HG03575 (cell line): ENCODE results near the gene AK3.
A peak's percentile ranks its signal among the peaks of the same experiment; 100 is the strongest.

ENCODE experiments used
- ATAC-seq: cut with Tn5 transposase; IDR thresholded peaks from one replicate; pipeline ENCODE4 v1.9.1; 2021; ENCODE audit not compliant: unreplicated experiment, insufficient number of reproducible peaks, low FRiP score; ENCODE audit errors: extremely low read depth

The AK3 gene

DNA sequence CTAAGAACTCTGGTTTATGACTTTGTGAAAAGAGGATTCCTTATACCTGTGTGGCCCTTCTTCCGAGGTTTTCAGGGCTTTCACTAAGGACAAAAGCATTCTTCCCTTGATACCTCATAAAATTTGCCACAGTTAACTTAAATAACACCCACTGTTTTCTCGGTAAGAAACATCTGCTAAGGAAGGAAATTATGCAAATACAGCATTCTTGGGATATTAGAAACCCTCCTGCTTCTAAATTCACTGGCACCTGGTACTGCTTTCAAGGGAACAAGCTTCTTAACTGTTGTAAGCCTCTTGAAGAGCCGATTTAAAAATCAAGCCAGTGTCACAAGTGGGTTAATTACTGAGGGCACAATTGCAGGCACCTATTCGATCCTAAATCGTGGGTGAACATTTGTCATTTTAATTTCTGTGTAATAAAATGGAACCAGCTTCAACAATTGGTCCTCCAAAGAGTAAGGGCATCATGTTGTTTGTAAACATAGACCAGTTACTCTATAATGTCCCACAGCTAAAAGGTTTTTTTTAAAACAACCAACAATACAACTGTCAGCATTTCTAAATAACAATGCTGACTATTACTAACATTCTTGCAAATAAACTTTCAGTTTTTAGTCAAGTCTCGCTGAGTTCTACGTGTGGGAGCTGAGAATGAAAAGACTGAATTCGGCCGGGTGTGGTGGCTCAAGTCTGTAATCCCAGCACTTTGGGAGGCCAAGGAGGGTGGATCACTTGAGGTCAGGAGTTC is 26.6 kb downstream of the AK3 start:
- ATAC-seq, result no peak

DNA sequence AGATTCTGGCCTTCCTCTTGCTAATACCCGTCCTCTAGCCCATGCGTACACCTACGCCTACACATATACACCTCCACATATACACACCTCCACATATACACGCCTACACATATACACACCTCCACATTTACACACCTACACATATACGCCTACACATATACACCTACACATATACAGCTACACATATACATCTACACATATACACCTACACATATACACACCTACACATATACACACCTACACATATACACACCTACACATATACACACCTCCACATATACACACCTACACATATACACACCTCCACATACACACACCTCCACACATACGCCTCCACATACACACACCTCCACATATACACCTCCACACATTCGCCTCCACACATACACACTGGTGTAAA is 27.2 kb downstream of the AK3 start:
- ATAC-seq, result no peak

DNA sequence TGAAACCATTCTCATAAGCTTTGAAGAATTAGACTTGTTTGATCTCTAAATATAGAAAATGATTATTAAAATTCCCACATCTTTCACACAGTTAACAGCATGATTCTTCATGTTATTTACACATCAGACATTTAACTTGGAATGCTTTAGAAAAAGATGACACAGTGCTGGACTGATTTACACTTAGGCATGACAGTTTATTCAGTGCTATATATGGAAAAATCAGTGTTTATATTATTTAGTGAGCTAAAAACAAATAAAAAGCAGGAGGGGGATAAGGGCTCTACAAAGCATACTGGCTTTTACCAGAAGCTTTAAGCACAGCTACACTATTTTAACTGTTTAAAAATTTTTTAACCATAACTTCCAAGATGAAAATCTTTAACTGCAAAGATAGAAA is 31.6 kb downstream of the AK3 start:
- no peak for ATAC-seq

DNA sequence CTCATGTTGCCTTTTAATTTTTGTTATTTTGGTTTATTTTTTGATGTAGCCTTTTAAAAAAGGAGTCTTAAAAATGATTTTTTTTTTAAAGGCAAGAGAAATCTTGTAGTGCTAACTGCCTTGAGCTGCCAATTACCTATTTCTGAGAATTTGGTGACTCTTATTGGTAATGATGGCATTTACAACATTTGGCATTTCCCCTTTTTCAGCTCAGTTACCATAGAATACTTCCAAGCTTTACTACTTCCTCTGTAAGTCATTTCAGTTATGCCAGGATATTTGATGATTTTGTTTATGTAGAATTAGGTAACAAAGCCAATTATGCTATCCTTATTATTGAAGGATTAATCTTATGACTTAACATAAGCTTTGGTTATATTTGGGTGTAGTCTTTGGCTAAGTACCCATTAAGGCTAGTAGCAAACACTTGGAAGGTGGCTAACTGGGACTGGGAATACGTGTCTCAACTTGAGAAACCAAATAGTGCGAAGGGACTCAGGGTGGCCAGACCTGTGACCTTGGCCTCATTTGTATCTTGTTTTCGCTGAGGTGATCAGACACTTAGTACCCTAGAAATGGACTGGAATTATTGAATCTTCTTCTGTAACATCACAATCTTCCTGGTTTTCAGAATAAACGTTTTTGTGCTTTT is 33.9 kb downstream of the AK3 start:
- no peak for ATAC-seq

DNA sequence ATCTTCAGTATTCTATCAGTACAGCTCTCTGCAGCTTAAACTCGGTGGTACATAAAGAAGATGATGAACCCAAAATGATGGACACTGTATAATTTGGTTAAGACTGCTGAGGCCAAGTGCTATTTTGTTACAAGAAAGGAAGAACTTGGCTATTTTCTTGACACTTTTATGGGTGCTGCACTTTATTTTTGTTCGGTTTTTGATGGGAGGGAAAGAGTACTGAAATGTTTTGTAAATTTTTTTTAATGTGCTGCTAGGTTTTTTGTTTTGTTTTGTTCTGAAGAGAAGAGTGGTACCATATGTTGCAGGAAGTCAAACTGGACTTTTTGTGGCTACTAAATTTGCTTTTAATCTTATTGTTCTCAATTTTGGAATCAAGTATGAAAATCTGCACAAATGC is 35.0 kb downstream of the AK3 start:
- no peak for ATAC-seq

DNA sequence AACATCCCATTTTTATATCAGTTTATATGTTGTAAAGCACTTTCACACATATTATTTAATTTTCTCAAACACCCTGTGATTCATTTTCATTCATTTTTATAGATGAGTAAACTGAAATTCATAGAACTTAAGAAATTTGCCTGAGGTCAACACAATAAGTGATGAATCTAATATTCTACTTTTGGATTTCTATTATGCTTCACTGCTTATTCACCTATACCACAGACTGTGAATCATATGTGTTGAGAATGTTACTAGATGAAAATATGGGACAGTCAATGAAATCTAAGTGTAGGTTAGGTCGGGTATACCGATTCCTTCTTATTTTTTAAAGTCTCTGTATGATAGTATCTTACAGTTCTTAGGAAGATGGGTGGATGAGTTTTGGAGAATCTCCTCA is 36.9 kb downstream of the AK3 start:
- no peak for ATAC-seq

DNA sequence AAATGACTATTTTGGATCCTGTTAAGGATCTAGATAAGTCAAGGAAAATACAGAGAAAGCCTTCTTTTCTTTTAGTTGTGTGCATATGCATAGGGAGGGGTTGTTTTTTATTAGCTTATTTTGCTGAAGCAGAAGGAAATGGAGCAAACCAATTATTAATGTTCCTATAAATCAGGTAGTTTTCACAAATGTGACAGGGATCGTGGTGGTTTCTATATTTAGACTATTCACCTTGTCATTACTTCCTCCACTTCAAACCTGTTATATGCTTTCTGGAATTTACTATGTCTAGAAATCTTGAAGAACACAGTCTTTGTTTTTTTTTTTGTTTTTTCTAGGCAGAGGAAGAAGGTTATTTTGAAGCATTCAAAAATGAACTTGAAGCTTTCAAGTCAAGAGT is 39.5 kb downstream of the AK3 start:
- ATAC-seq, result no peak

DNA sequence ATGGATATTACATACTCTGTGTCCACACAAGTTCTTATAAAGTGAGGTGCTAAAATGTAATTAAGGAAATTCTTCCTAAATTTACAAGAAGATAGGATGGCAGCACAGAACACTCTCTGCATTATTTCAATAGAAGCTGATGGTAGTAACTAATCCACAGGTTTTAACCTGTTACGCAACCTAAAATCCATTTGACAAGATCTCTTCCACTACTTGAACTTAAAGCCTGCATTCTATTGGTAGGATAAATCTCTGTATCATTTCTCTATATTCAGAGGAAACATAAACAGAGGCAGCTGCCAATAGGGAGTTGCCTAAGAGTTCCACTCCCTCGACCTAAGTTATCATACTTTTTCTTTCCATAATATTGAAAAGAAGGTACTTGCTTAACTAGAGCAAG is 40.1 kb downstream of the AK3 start:
- no peak for ATAC-seq

DNA sequence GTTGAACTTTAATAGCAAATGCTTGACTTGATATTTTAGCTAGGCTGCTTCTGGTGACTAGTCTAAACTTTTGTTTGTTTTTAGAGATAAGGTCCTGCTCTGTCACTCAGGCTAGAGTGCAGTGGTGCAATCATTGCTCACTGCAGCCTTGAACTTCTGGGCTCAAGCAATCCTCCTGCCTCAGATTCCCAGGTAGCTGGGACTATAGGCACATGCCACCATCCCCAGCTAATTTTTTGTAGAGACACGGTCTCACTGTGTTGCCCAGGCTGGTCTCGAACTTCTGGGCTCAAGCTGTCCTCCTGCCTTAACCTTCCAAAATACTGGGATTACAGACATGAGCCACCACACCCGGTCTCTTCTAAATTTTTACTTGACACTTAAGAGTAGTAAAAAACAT is 40.9 kb downstream of the AK3 start:
- no peak for ATAC-seq

DNA sequence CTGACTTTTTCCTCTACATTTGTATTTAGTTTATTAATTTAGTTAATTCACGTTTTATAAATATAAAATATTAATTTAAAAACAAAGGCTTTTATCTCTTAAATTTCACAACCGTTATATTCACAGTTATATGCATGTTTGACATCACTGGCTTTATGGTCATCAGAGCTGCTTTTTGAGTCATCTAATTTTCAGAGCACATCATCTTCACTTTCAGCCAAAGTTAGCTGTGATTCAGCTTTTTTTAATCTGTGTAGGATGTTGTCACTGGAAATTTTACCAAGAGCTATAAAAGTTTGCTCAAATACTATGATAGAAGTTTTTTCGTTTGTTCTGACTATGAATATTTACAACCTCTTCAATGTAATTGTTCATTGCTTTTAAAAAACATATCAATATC is 49.2 kb downstream of the AK3 start:
- no peak for ATAC-seq

DNA sequence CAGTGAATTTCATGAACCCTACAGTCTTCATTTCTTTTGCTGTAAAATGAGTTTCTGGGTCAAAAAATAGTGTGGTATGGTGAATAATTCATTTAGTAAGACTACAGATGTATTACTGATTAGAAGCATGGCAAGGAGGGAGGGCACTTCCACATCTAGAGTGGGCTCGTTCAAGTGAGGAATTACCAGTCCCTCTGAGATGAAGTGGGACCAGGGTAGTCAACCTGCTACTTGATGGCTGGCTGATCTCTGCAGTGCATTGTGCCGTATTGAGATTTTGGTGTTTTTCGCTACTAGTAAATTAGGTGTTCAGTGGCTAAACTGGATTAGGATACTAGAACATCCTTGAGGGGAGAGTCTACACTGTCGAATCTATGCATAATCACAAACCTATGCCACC is 50.9 kb downstream of the AK3 start:
- no peak for ATAC-seq

DNA sequence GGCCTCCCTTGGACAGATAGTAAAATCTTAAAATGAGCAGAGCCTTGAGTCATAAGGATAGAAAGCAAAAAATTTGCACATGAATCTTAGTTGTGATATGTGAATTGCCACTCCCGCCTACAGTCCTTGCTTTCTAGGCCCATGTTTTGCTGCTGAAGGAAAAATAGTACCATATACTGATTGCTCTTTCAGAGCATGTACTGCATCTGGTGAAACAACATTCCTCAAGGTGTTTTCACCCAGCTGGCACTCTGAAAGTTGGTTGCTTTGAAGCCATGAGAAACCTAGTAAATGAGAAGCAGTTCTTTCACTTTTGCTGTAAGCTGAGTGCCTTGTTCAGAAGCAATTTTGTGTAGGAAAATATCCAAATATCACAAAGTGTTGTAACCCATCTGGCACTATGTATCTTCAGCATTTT is 51.3 kb downstream of the AK3 start:
- ATAC-seq, result peak; percentile 59

DNA sequence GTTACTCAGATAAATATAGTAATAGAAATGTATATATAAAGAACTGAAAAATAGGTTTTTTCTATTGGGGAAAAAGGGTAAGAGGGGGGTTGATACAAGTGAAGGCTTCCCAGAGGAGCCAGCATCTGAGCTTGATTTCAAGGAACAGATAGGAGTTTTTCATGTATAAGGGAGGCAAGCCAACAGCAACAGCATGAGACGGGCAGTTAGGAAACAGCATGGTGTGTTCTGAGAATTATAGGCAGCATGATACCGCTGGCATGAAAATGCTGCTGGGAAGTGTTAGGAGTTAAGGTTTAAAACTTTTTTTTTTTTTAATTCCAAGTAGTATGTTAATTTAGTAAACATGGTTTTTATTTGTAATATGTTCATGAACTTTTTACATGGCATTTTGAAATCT is 52.0 kb downstream of the AK3 start:
- no peak for ATAC-seq

DNA sequence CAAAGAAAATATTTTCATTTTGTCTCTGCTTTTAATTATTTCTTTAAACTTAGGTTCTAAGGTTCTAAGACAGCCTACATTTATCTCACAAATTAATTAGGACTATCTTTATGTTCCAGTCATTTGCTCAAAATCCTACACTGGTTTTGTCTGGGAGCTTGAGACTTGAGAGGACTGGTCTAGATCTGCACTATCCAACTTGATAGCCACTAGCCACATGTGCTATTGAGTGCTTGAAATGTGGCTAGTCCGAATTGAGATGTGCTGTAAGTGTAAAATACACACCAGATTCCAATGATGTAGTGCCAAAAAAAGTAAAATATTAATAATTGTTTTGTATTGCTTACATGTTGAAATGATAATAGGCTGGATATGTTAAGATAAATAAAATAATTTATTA is 54.4 kb downstream of the AK3 start:
- no peak for ATAC-seq

DNA sequence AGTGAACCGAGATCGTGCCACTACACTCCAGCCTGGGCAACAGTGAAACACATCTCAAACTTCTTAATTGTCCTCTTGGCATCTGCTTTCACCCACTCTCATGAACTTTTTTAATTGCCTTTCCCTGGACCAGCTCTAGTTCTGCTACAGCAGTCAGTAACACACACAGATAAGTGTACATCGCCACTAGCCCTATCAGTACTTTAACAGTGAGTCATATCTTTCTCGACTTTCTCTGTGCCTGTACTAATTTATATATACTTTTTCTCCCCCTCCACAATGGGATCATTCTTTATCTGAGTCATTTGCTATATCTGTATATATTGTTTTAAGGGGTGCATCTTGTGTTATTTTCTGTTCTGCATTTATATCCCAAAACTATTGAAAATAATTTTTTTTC is 54.9 kb downstream of the AK3 start:
- ATAC-seq, result no peak

DNA sequence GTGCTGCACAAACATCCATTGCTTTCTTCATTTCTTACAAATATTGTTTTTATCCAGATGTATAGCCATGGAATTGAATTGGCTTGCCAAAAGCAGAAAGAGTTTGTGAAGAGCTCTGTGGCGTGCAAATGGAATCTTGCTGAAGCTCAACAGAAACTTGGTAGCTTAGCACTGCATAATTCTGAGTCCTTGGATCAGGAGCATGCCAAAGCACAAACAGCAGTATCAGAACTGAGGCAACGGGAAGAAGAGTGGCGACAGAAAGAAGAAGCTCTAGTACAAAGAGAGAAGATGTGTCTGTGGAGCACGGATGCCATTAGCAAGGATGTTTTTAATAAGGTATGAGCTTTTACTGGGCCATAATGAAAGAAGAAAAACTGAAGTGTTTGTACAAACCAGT is 56.2 kb downstream of the AK3 start:
- ATAC-seq, result no peak

DNA sequence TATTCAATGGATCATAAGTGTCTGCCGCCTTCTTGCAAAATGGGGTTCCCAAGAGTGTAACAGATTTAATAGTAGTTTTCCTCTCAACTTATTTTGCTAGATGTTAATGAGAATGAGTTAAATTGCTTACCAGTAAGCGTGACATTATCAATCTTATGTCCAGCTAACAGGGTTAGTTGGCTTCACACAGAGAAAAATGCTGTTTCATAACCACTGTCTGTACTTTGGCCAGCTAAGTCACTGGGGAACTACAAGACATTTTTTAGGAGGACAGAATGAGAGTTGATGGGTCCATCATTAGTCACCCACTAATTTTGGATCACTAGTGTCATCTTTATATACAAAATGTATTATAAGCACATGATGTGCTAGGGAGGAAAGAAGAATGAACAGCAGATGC is 60.3 kb downstream of the AK3 start:
- ATAC-seq, result no peak

DNA sequence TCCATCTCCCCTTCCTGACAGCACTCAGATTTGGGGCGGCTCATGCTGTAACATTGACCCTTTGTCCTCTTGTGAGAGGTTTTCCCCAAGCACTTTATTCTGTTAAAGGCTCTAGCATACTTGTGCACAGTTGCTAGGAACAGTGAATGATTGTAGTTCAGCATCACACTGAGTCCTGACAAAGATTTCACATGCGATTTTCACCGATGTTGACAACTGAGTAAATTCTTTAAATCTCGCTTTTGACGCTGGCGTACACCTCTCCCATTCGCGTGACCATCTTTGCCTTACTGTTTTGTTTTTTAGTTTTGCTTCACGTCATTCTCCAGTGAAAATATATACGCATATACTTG is 60.9 kb downstream of the AK3 start:
- no peak for ATAC-seq

DNA sequence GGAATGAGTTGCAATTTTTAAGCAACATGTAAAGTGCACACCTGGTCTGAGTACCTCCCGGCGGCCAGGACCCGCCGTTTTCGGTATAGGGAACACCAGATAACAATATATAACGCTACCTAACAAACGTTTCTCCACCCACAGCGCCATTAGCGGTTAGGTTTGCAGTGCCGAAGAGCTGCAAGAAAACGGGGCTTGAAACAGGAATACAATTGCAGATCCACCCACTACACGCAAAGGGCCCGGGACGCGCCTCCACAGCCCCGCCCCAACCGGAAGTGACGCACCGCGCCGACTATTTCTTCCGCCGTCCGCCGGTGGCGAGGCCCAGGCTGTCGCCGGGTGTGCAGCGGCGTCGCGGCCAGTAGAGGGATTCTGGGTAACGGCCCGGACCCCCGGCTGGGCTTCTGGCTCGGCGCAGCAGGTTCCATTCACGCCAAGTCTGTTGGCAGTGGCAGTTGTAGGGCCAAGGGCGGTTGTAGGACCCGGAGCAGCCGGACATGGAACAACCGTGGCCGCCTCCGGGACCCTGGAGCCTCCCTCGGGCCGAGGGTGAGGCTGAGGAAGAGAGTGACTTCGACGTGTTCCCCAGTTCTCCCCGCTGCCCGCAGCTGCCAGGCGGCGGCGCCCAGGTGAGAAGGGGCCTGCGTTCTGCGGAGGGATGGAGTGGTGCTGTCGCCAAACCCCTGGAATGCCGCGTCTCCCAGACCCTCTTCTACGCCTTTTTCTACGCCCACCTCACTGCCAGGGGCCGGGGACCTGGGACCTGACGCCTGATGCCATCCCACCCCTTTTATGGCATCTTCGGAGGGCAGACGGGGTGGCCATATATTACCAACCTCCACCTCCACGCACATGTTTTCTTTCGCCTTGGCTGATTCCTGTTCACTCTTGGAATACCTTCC is 61.5 kb downstream of the AK3 start, which contains the start of gene CDC37L1:
Gene CDC37L1, plus strand, starts transcription at position 302 of the 905 bp plus-strand sequence. Its CDS starts 199 bp downstream, at position 501.
- peak; percentile 68 for ATAC-seq

DNA sequence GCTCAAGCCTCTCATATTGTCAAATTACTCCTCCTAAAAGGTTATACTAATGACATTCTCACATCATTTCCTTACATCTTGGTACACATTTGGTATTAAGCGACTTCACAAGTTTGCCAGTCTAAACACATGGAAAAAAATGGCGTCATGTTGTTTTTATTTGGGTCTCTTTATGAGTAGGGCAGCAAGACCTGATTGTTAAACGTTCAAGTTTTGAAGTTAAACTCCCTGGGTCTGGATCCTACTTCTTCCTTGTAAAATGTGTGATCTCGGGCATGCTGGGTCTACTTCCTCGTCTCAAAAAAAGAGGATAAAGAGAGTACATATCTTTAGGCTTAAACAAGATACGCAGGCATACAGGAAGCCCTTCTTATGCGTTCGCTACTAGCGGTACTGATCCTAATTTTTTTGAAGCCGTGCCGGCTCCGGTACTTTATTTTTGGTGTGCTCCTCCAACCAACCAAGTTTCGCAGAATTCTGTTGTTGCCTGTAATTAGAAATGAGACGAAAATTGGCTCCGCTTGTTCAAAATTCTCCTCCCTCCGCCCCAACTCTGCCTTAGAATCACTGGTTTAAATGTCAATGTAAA is 62.2 kb downstream of the AK3 start:
- ATAC-seq, result no peak
